HEK293T (cell line): Measurements from ENCODE around the gene SUMO3.

Experiments
- BHLHE40 ChIP-seq: fragments of 450-650 bp; IDR thresholded peaks from 2 replicates; pipeline ENCODE4 v1.6.1; 2016; ENCODE audit warnings: mild to moderate bottlenecking, moderate library complexity, borderline replicate concordance
- CTBP1 ChIP-seq: fragments of 450-650 bp; IDR thresholded peaks from 2 replicates; pipeline ENCODE4 v1.6.1; 2016; ENCODE audit warnings: borderline replicate concordance
- FOXK2 ChIP-seq: fragments of 450-650 bp; IDR thresholded peaks from 2 replicates; pipeline ENCODE4 v1.6.1; 2016; ENCODE audit warnings: mild to moderate bottlenecking
- TARDBP ChIP-seq: fragments of 450-650 bp; IDR thresholded peaks from 2 replicates; pipeline ENCODE4 v1.6.1; 2016

DNA sequence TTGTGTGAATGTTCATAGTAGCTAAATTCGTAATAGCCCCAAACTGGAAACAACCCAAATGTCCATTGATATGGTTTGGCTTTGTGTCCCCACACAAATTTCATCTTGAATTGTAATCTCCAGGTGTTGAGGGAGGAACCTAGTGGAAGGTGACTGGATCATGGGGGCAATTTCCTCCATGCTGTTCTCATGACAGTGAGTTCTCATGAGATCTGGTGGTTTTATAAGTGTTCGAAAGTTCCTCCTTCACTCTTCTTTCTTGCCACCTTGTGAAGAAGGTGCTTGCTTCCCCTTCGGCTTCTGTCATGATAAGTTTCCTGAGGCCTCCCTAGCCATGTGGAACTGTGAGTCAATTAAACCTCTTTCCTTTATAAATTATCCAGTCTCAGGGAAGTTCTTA is 27.5 kb downstream of the SUMO3 start:
- TF ChIP-seq BHLHE40 (no peak), CTBP1 (no peak), FOXK2 (no peak), TARDBP (no peak)
